PFSK-1 (cell line): ENCODE measurements around the gene PTPRA.

Experiments used
- FOXP2 ChIP-seq: optimal IDR thresholded peaks from 2 replicates; pipeline ENCODE3; 2011; ENCODE audit warnings: borderline replicate concordance, control low read depth, inconsistent platforms; ENCODE audit not compliant: insufficient read depth; ENCODE audit errors: extremely low read length, extremely low read depth
- POLR2AphosphoS5 ChIP-seq: IDR thresholded peaks from 2 replicates; pipeline ENCODE4 v1.6.1; 2012; ENCODE audit warnings: low read depth, mild to moderate bottlenecking, control low read depth, low read length, moderate library complexity
- REST ChIP-seq, 2 experiments: IDR thresholded peaks; 2 replicates each; pipeline versions ENCODE4 v1.6.1 to v1.8.0; 2011 to 2012; ENCODE audit warnings: low read depth in 2 of 2, low read length in 2 of 2, control low read depth in 1 of 2, inconsistent platforms in 1 of 2, mild to moderate bottlenecking in 1 of 2, moderate library complexity in 1 of 2; ENCODE audit not compliant: insufficient read depth in 1 of 2
- SIN3A ChIP-seq: IDR thresholded peaks from 2 replicates; pipeline ENCODE4 v1.6.1; 2012; ENCODE audit warnings: mild to moderate bottlenecking, low read length, moderate library complexity, borderline replicate concordance; ENCODE audit not compliant: insufficient read depth
- TAF1 ChIP-seq: IDR thresholded peaks from 2 replicates; pipeline ENCODE4 v1.6.1; 2012; ENCODE audit warnings: low read length, control low read depth, borderline replicate concordance; ENCODE audit not compliant: insufficient read depth

PTPRA gene

GRCh38 chr20:3071610-3072529 lies 198.6 kb downstream of the PTPRA start, which contains the start of gene OXT:
OXT (plus strand) TSS chr20:3071620; CDS start chr20:3071656, 36 bp downstream.
- TF ChIP-seq REST (IDR thresholded peaks at IDR 0.05; ENCODE audit: insufficient read depth in 1 of 2, low read depth in 2 of 2, low read length in 2 of 2) (no peak), FOXP2 (no peak), POLR2AphosphoS5 (no peak), SIN3A (no peak), TAF1 (no peak)

- TF ChIP-seq SIN3A = no peak
- no peak for TF ChIP-seq REST (IDR thresholded peaks at IDR 0.05; ENCODE audit: insufficient read depth in 1 of 2, low read depth in 2 of 2, low read length in 2 of 2)
- TF ChIP-seq POLR2AphosphoS5 = no peak
- TF ChIP-seq TAF1 = no peak
- TF ChIP-seq FOXP2 = no peak
Observed at GRCh38 chr20:3072530-3073250, 199.4 kb downstream of the PTPRA start.

- TF ChIP-seq TAF1 (no peak), SIN3A (no peak), REST (IDR thresholded peaks at IDR 0.05; ENCODE audit: insufficient read depth in 1 of 2, low read depth in 2 of 2, low read length in 2 of 2) (no peak), POLR2AphosphoS5 (no peak), FOXP2 (no peak)
Observed at GRCh38 chr20:3074812-3075211, 201.5 kb downstream of the PTPRA start.

GRCh38 chr20:3077618-3078134 lies 204.4 kb downstream of the PTPRA start:
- TF ChIP-seq POLR2AphosphoS5 (no peak), TAF1 (no peak), FOXP2 (no peak), SIN3A (no peak), REST (IDR thresholded peaks at IDR 0.05; ENCODE audit: insufficient read depth in 1 of 2, low read depth in 2 of 2, low read length in 2 of 2) (no peak)
